WTC11 (cell line): ENCODE data around the gene DIAPH1. TPM values are rescaled to one million over a fixed set of nuclear protein-coding genes. Genes with fewer than 3 reads are reported as not detected.

ENCODE experiments used
- ATAC-seq: fragments of 200-7000 bp; cut with Tn5 transposase; 2 replicates; pipeline ENCODE4 v1.10.0; 2021; ENCODE audit warnings: mild to moderate bottlenecking, moderate library complexity
- CTCF ChIA-PET: fragments of 300-600 bp; sonication (Branson Sonifier 250); formaldehyde crosslinking; loops from one replicate; lab custom pipeline; 2021; ENCODE audit warnings: antibody characterized with exemption; lab: Charles Lee
- POLR2A ChIA-PET: fragments of 350-600 bp; sonication (Branson Sonifier 250); formaldehyde crosslinking; loops from one replicate; lab custom pipeline; 2021; ENCODE audit warnings: antibody characterized with exemption; lab: Charles Lee
- DNase-seq: peaks from one replicate; pipeline ENCODE4 v3.0.0; 2021; ENCODE audit warnings: low spot score
- H3K27ac Mint-ChIP-seq: 2 replicates; pipeline ENCODE4 v1.8.0; 2021; ENCODE audit warnings: mixed read lengths
- H3K27me3 Mint-ChIP-seq: 2 replicates; pipeline ENCODE4 v1.8.0; 2021; ENCODE audit warnings: low read depth, mild to moderate bottlenecking, moderate library complexity, mixed read lengths
- H3K36me3 Mint-ChIP-seq: 2 replicates; pipeline ENCODE4 v1.8.0; 2021; ENCODE audit warnings: mixed read lengths
- H3K4me1 Mint-ChIP-seq: 2 replicates; pipeline ENCODE4 v1.8.0; 2022; ENCODE audit warnings: mixed read lengths
- H3K4me3 Mint-ChIP-seq: 2 replicates; pipeline ENCODE4 v1.8.0; 2021; ENCODE audit warnings: mild to moderate bottlenecking, moderate library complexity, mixed read lengths
- H3K9me3 Mint-ChIP-seq: 2 replicates; pipeline ENCODE4 v1.8.0; 2021; ENCODE audit warnings: mixed read lengths
- ATF1 ChIP-seq: sonication (generic); formaldehyde crosslinking; IDR thresholded peaks from 2 replicates; pipeline ENCODE4 v1.8.1; 2023; ENCODE audit warnings: mild to moderate bottlenecking, moderate library complexity, missing genetic modification reagents
- ATF3 ChIP-seq: sonication (generic); formaldehyde crosslinking; conservative IDR thresholded peaks from 2 replicates; pipeline ENCODE4 v1.8.1; 2022; ENCODE audit warnings: mild to moderate bottlenecking, missing genetic modification reagents
- CBFB ChIP-seq: sonication (generic); formaldehyde crosslinking; IDR thresholded peaks from 2 replicates; pipeline ENCODE4 v1.8.1; 2022; ENCODE audit warnings: mild to moderate bottlenecking, low read depth, missing genetic modification reagents
- CREB1 ChIP-seq: sonication (generic); formaldehyde crosslinking; IDR thresholded peaks from 2 replicates; pipeline ENCODE4 v1.8.0; 2023; ENCODE audit warnings: mild to moderate bottlenecking, missing genetic modification reagents
- ELF4 ChIP-seq: sonication (generic); formaldehyde crosslinking; IDR thresholded peaks from 2 replicates; pipeline ENCODE4 v1.8.1; 2022; ENCODE audit warnings: low read depth, mild to moderate bottlenecking, moderate library complexity, missing genetic modification reagents
- GABPB1 ChIP-seq: sonication (generic); formaldehyde crosslinking; IDR thresholded peaks from 2 replicates; pipeline ENCODE4 v1.8.1; 2023; ENCODE audit warnings: mild to moderate bottlenecking, missing genetic modification reagents
- GTF2I ChIP-seq: fragments of 250-450 bp; sonication (Bioruptor Pico); conservative IDR thresholded peaks from 2 replicates; pipeline ENCODE4 v1.4.0; 2021; ENCODE audit warnings: mild to moderate bottlenecking
- HMGXB4 ChIP-seq: sonication (generic); formaldehyde crosslinking; IDR thresholded peaks from 2 replicates; pipeline ENCODE4 v1.8.1; 2023; ENCODE audit warnings: mild to moderate bottlenecking, moderate library complexity, missing genetic modification reagents
- JUN ChIP-seq: sonication (generic); formaldehyde crosslinking; IDR thresholded peaks from 2 replicates; pipeline ENCODE4 v1.8.0; 2023; ENCODE audit warnings: mild to moderate bottlenecking, missing genetic modification reagents
- NFE2L1 ChIP-seq: sonication (generic); formaldehyde crosslinking; IDR thresholded peaks from 2 replicates; pipeline ENCODE4 v1.8.1; 2023; ENCODE audit warnings: missing genetic modification reagents
- NFYB ChIP-seq: sonication (generic); formaldehyde crosslinking; conservative IDR thresholded peaks from 2 replicates; pipeline ENCODE4 v1.8.0; 2022; ENCODE audit warnings: low read depth, missing genetic modification reagents
- NR1H2 ChIP-seq: sonication (generic); formaldehyde crosslinking; IDR thresholded peaks from 2 replicates; pipeline ENCODE4 v1.9.0; 2021; ENCODE audit warnings: mild to moderate bottlenecking, moderate library complexity, missing genetic modification reagents
- NR3C1 ChIP-seq: sonication (generic); formaldehyde crosslinking; conservative IDR thresholded peaks from 2 replicates; pipeline ENCODE4 v1.8.1; 2023; ENCODE audit warnings: low read depth, mild to moderate bottlenecking, missing genetic modification reagents
- RORB ChIP-seq: fragments of 250-450 bp; sonication (Bioruptor Pico); IDR thresholded peaks from 2 replicates; pipeline ENCODE4 v1.9.0; 2021; ENCODE audit warnings: mild to moderate bottlenecking
- SMAD4 ChIP-seq: sonication (generic); formaldehyde crosslinking; IDR thresholded peaks from 2 replicates; pipeline ENCODE4 v1.8.0; 2022; ENCODE audit warnings: mild to moderate bottlenecking, missing genetic modification reagents
- TCF7 ChIP-seq: sonication (generic); formaldehyde crosslinking; IDR thresholded peaks from 2 replicates; pipeline ENCODE4 v1.8.0; 2022; ENCODE audit warnings: mild to moderate bottlenecking, low read depth, missing genetic modification reagents, moderate library complexity
- TEAD1 ChIP-seq: sonication (generic); formaldehyde crosslinking; IDR thresholded peaks from 2 replicates; pipeline ENCODE4 v1.8.0; 2022; ENCODE audit warnings: mild to moderate bottlenecking, missing genetic modification reagents
- TEAD4 ChIP-seq: sonication (generic); formaldehyde crosslinking; IDR thresholded peaks from 2 replicates; pipeline ENCODE4 v1.8.0; 2022; ENCODE audit warnings: mild to moderate bottlenecking, missing genetic modification reagents
- ZNF232 ChIP-seq: sonication (generic); formaldehyde crosslinking; IDR thresholded peaks from 2 replicates; pipeline ENCODE4 v1.8.0; 2022; ENCODE audit warnings: mild to moderate bottlenecking, missing genetic modification reagents
- ZNF317 ChIP-seq: sonication (generic); formaldehyde crosslinking; IDR thresholded peaks from 2 replicates; pipeline ENCODE4 v1.8.1; 2023; ENCODE audit warnings: low read depth, mild to moderate bottlenecking, moderate library complexity, missing genetic modification reagents, borderline replicate concordance
- ZNF416 ChIP-seq: fragments of 250-450 bp; sonication (Bioruptor Pico); IDR thresholded peaks from 2 replicates; pipeline ENCODE4 v1.9.0; 2021; ENCODE audit warnings: mild to moderate bottlenecking, inconsistent platforms
- ZNF423 ChIP-seq: fragments of 250-450 bp; sonication (Bioruptor Pico); IDR thresholded peaks from 2 replicates; pipeline ENCODE4 v2.1.2; 2022; ENCODE audit warnings: mild to moderate bottlenecking, moderate library complexity
- ZSCAN18 ChIP-seq: fragments of 250-450 bp; sonication (Bioruptor Pico); IDR thresholded peaks from 2 replicates; pipeline ENCODE4 v2.1.2; 2022; ENCODE audit warnings: mild to moderate bottlenecking, moderate library complexity
- total RNA-seq: library from RNA; stranded (reverse); gene quantifications from 3 replicates; pipeline ENCODE4 v1.2.3, GENCODE V29; 2021
- TF ChIP-seq, protein P1 (sequence below): sonication (generic); formaldehyde crosslinking; IDR thresholded peaks from 2 replicates; pipeline ENCODE4 v1.8.0; 2022; ENCODE audit warnings: mild to moderate bottlenecking, missing genetic modification reagents
- TF ChIP-seq, protein P2 (sequence below): sonication (generic); formaldehyde crosslinking; IDR thresholded peaks from 2 replicates; pipeline ENCODE4 v1.8.0; 2022; ENCODE audit warnings: mild to moderate bottlenecking, missing genetic modification reagents
- TF ChIP-seq, protein P3 (sequence below): sonication (generic); formaldehyde crosslinking; conservative IDR thresholded peaks from 2 replicates; pipeline ENCODE4 v1.8.1; 2023; ENCODE audit warnings: mild to moderate bottlenecking, low read depth, missing genetic modification reagents, moderate library complexity
- TF ChIP-seq, protein P4 (sequence below): sonication (generic); formaldehyde crosslinking; IDR thresholded peaks from 2 replicates; pipeline ENCODE4 v1.8.1; 2022; ENCODE audit warnings: missing genetic modification reagents, borderline replicate concordance

The DIAPH1 gene
- total RNA-seq, 1 experiment from 2014 or later: 109 TPM

GRCh38 chr5:141655020-141655419 is 36.2 kb upstream of the DIAPH1 start:
- H3K9me3 Mint-ChIP-seq: no peaks in the 10 kb centered on the region
- ATAC-seq: no peak
- no peak for DNase-seq
- H3K27ac Mint-ChIP-seq: no peak overlapping the region
- ChIA-PET CTCF (interaction anchor here (0.9 kb wide), 1 partner anchor 18 kb away, joined by 3 read pairs; the partner anchor contains the start of genes HDAC3 and RELL2), POLR2A (no interaction called here)
- H3K36me3 Mint-ChIP-seq: peaks cover 53% of the 10 kb centered on the region
- H3K4me1 Mint-ChIP-seq: peaks cover 16% of the 10 kb centered on the region
- no peaks in the 10 kb centered on the region for H3K27me3 Mint-ChIP-seq
- no peak overlapping the region for H3K4me3 Mint-ChIP-seq
- no peak for TF ChIP-seq RORB
- TF ChIP-seq NR3C1 (CRISPR knock-in tag): no peak
- no peak for TF ChIP-seq ATF1 (CRISPR knock-in tag)
- no peak for TF ChIP-seq ZNF416 (CRISPR knock-in tag)
- TF ChIP-seq NR1H2 (CRISPR knock-in tag): no peak
- TF ChIP-seq NFE2L1: no peak
- TF ChIP-seq JUN (CRISPR knock-in tag): no peak
- TF ChIP-seq ZNF317 (CRISPR knock-in tag): no peak
- no peak for TF ChIP-seq ZNF232
- TF ChIP-seq ZSCAN18 (CRISPR knock-in tag): no peak
- no peak for TF ChIP-seq SMAD4 (CRISPR knock-in tag)
- TF ChIP-seq GABPB1 (CRISPR knock-in tag): no peak
- no peak for TF ChIP-seq TEAD4 (CRISPR knock-in tag)
- TF ChIP-seq, protein P1, sequence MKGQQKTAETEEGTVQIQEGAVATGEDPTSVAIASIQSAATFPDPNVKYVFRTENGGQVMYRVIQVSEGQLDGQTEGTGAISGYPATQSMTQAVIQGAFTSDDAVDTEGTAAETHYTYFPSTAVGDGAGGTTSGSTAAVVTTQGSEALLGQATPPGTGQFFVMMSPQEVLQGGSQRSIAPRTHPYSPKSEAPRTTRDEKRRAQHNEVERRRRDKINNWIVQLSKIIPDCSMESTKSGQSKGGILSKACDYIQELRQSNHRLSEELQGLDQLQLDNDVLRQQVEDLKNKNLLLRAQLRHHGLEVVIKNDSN (CRISPR knock-in tag): no peak
- no peak for TF ChIP-seq NFYB
- TF ChIP-seq CBFB (CRISPR knock-in tag): no peak
- TF ChIP-seq GTF2I (CRISPR knock-in tag): no peak
- TF ChIP-seq ZNF423: no peak
- TF ChIP-seq, protein P2, sequence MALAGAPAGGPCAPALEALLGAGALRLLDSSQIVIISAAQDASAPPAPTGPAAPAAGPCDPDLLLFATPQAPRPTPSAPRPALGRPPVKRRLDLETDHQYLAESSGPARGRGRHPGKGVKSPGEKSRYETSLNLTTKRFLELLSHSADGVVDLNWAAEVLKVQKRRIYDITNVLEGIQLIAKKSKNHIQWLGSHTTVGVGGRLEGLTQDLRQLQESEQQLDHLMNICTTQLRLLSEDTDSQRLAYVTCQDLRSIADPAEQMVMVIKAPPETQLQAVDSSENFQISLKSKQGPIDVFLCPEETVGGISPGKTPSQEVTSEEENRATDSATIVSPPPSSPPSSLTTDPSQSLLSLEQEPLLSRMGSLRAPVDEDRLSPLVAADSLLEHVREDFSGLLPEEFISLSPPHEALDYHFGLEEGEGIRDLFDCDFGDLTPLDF (CRISPR knock-in tag): no peak

DNA sequence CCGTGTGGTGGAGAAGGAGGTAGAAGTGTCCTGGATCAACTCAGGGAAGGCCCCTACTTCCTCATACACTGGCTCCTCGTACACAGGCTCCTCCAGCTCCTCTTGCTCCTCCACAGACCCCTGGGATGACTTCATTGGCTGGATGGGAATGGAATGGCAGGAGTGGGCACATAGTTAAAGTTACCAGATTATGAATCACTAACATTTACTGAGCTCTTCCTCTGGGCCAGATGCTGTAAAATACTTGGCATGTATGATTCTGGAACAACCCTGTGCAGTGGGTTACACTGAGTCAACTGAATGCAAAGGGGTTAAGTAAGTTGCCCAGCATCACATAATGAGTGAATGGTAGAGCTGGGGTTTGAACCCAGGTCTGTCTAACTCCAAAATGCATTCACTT is 35.5 kb upstream of the DIAPH1 start:
- Mint-ChIP-seq H3K27ac (no peak overlapping the region), H3K4me1 (peaks cover 20% of the 10 kb centered on the region), H3K27me3 (no peaks in the 10 kb centered on the region), H3K4me3 (no peak overlapping the region), H3K36me3 (peaks cover 46% of the 10 kb centered on the region), H3K9me3 (no peaks in the 10 kb centered on the region)
- ChIA-PET CTCF (interaction anchor here (0.9 to 1.9 kb wide), 3 partner anchors 10 to 62 kb away, joined by 3 to 4 read pairs (median 4); partner anchors contain the start of genes HDAC3 and RELL2), POLR2A (interaction anchor here (0.6 kb wide), 1 partner anchor 68 kb away, joined by 3 read pairs; no protein-coding TSS in a partner anchor)
- ATAC-seq (no peak), DNase-seq (no peak)
- TF ChIP-seq ATF3 (CRISPR knock-in tag): no peak
- no peak for TF ChIP-seq CREB1
- TF ChIP-seq NR1H2 (CRISPR knock-in tag): no peak
- no peak for TF ChIP-seq TCF7 (CRISPR knock-in tag)
- TF ChIP-seq ELF4: no peak
- TF ChIP-seq HMGXB4 (CRISPR knock-in tag): no peak
- TF ChIP-seq, protein P3, sequence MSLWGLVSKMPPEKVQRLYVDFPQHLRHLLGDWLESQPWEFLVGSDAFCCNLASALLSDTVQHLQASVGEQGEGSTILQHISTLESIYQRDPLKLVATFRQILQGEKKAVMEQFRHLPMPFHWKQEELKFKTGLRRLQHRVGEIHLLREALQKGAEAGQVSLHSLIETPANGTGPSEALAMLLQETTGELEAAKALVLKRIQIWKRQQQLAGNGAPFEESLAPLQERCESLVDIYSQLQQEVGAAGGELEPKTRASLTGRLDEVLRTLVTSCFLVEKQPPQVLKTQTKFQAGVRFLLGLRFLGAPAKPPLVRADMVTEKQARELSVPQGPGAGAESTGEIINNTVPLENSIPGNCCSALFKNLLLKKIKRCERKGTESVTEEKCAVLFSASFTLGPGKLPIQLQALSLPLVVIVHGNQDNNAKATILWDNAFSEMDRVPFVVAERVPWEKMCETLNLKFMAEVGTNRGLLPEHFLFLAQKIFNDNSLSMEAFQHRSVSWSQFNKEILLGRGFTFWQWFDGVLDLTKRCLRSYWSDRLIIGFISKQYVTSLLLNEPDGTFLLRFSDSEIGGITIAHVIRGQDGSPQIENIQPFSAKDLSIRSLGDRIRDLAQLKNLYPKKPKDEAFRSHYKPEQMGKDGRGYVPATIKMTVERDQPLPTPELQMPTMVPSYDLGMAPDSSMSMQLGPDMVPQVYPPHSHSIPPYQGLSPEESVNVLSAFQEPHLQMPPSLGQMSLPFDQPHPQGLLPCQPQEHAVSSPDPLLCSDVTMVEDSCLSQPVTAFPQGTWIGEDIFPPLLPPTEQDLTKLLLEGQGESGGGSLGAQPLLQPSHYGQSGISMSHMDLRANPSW (CRISPR knock-in tag): no peak
- TF ChIP-seq TEAD1 (CRISPR knock-in tag): no peak
- TF ChIP-seq CBFB (CRISPR knock-in tag): no peak
- no peak for TF ChIP-seq GABPB1 (CRISPR knock-in tag)
- TF ChIP-seq, protein P4, sequence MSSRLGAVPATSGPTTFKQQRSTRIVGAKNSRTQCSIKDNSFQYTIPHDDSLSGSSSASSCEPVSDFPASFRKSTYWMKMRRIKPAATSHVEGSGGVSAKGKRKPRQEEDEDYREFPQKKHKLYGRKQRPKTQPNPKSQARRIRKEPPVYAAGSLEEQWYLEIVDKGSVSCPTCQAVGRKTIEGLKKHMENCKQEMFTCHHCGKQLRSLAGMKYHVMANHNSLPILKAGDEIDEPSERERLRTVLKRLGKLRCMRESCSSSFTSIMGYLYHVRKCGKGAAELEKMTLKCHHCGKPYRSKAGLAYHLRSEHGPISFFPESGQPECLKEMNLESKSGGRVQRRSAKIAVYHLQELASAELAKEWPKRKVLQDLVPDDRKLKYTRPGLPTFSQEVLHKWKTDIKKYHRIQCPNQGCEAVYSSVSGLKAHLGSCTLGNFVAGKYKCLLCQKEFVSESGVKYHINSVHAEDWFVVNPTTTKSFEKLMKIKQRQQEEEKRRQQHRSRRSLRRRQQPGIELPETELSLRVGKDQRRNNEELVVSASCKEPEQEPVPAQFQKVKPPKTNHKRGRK: no peak
